ENCODE measurements around the gene GPR132. TPM values are rescaled to one million over a fixed set of nuclear protein-coding genes. Genes with fewer than 3 reads are reported as not detected.

The GPR132 gene
- total and polyA plus RNA-seq, 9 of the 15 experiments (the other 6 are each of a cell fraction or from before 2014, with no cell fraction given) = 0.01 to 1.1 (median 0.25) TPM; not detected in 1

DNA sequence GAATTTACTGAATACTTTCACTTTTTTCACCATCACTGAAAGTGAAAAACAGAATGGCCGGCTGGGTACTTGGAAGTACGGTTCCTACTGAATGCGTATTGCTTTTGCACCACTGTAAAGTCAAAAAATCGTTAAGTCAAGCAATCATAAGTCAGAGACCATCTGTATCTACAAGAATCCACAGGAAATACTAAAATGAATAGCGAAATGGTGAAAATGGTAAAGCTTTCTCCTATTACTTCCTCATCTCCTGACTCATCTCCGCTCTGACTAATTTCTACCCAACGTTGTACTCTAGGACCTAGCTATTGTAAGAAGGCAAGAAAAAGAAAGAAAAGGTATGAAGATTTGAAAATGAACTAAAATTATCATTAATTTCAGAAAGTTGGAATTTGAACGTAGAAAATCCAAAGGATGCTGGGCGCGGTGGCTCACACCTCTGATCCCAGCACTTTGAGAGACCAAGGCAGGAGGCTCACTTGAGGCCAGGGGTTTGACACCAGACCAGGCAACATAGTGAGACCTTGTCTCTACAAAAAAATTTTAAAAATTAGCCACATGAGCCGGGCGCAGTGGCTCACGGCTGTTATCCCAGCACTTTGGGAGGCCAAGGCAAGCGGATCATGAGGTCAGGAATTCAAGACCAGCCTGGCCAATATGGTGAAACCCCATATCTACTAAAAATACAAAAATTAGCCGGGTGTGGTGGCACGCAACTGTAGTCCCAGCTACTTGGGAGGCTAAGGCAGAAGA, 39.0 kb downstream of the GPR132 start:
- Histone ChIP-seq H3K9ac (ENCODE audit: insufficient read depth in 1 of 2, low read depth in 2 of 2, low read length in 2 of 2) (no peak overlapping the region), H3K9me3 (replicated peaks; ENCODE audit: control insufficient read depth, insufficient read depth, low read depth, low read length) (no peaks in the 10 kb centered on the region), H2AFZ (ENCODE audit: low read depth, low read length) (no peak overlapping the region), H3K79me2 (ENCODE audit: control insufficient read depth, insufficient read depth, low read length) (peaks cover 12% of the 10 kb centered on the region), H3K27me3 (ENCODE audit: control insufficient read depth in 2 of 2, insufficient read depth in 2 of 2, low read length in 2 of 2) (no peaks in the 10 kb centered on the region), H3K9me1 (ENCODE audit: control insufficient read depth, insufficient read depth, low read length) (no peaks in the 10 kb centered on the region), H3K4me3 (no peak overlapping the region), H3K36me3 (ENCODE audit: control insufficient read depth, insufficient read depth, low read length) (no peaks in the 10 kb centered on the region), H3K4me2 (ENCODE audit: insufficient read depth, low read length) (no peak overlapping the region), H3K4me1 (replicated peaks in 1 of 2; ENCODE audit: control insufficient read depth in 2 of 2, insufficient read depth in 2 of 2, low read length in 2 of 2) (peaks cover 0 to 5% of the 10 kb centered on the region in 2 experiments; a peak in 2 of 5 replicates), H3K27ac (ENCODE audit: extremely low read depth, low read depth, low read length) (no peak overlapping the region), H4K20me1 (replicated peaks; ENCODE audit: control insufficient read depth, insufficient read depth, low read length) (no peaks in the 10 kb centered on the region)
- 0 out of 2 replicates have a peak, but pooled peaks have one; percentile 10 for TF ChIP-seq FOSL1 (tag; conservative IDR thresholded peaks at IDR 0.05)
- TF ChIP-seq, protein P1, sequence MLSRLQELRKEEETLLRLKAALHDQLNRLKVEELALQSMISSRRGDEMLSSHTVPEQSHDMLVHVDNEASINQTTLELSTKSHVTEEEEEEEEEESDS (CRISPR knock-in tag; IDR thresholded peaks at IDR 0.05) = no peak
- in situ Hi-C loops (cut with MboI) (no loop called here), intact Hi-C loops (cut with micrococcal nuclease) (no loop called here)
- FAIRE-seq (no peak), ATAC-seq (no peak), DNase-seq (ENCODE audit: extremely low read depth in 1 of 4, low spot score in 3 of 4) (no peak)
- WGBS (ENCODE audit: insufficient coverage, low coverage, missing lambda C conversion rate) = 81% methylated on average over 14 of the region's 16 CpGs
- BruUV-seq (replicated peaks) = no TSS peak
- POLR2A ChIA-PET = interaction anchor here (0.6 kb wide), 1 partner anchor 14 kb away, joined by 3 read pairs; no protein-coding TSS in a partner anchor
- CTCF ChIA-PET (ENCODE audit: low intra/inter-chr PET ratio) = no interaction called here

- POLR2A ChIA-PET = no interaction called here
- H2AFZ ChIP-seq (ENCODE audit: low read depth, low read length) = no peak overlapping the region
- no peak for TF ChIP-seq NR3C1 (CRISPR knock-in tag; IDR thresholded peaks at IDR 0.05)
- TF ChIP-seq, protein P2, sequence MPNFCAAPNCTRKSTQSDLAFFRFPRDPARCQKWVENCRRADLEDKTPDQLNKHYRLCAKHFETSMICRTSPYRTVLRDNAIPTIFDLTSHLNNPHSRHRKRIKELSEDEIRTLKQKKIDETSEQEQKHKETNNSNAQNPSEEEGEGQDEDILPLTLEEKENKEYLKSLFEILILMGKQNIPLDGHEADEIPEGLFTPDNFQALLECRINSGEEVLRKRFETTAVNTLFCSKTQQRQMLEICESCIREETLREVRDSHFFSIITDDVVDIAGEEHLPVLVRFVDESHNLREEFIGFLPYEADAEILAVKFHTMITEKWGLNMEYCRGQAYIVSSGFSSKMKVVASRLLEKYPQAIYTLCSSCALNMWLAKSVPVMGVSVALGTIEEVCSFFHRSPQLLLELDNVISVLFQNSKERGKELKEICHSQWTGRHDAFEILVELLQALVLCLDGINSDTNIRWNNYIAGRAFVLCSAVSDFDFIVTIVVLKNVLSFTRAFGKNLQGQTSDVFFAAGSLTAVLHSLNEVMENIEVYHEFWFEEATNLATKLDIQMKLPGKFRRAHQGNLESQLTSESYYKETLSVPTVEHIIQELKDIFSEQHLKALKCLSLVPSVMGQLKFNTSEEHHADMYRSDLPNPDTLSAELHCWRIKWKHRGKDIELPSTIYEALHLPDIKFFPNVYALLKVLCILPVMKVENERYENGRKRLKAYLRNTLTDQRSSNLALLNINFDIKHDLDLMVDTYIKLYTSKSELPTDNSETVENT (CRISPR knock-in tag; IDR thresholded peaks at IDR 0.05) = no peak
- no peak for TF ChIP-seq MITF (IDR thresholded peaks at IDR 0.05)
- no peak for TF ChIP-seq HMG20A (CRISPR knock-in tag; conservative IDR thresholded peaks at IDR 0.05)
- TF ChIP-seq DLX4 (CRISPR knock-in tag; IDR thresholded peaks at IDR 0.05) = no peak
- TF ChIP-seq MCM7 (IDR thresholded peaks at IDR 0.05) = no peak
- TF ChIP-seq DNMT1 (IDR thresholded peaks at IDR 0.05) = no peak
- no peak for TF ChIP-seq ZBTB17 (CRISPR knock-in tag; IDR thresholded peaks at IDR 0.05)
- no peak for TF ChIP-seq ZNF24 (IDR thresholded peaks at IDR 0.05)
- no peak overlapping the region for H3K4me2 ChIP-seq (ENCODE audit: insufficient read depth, low read length)
- in situ Hi-C loops (cut with MboI) = no loop called here
- no peaks in the 10 kb centered on the region for H3K36me3 ChIP-seq (ENCODE audit: control insufficient read depth, insufficient read depth, low read length)
- BruUV-seq (replicated peaks) = no TSS peak
- no peaks in the 10 kb centered on the region for H3K9me1 ChIP-seq (ENCODE audit: control insufficient read depth, insufficient read depth, low read length)
- H3K4me3 ChIP-seq = no peak overlapping the region
- peaks cover 17% of the 10 kb centered on the region for H3K79me2 ChIP-seq (ENCODE audit: control insufficient read depth, insufficient read depth, low read length)
- H3K27me3 ChIP-seq (ENCODE audit: control insufficient read depth in 2 of 2, insufficient read depth in 2 of 2, low read length in 2 of 2) = no peaks in the 10 kb centered on the region
- intact Hi-C loops (cut with micrococcal nuclease) = no loop called here
- H3K9ac ChIP-seq (ENCODE audit: insufficient read depth in 1 of 2, low read depth in 2 of 2, low read length in 2 of 2) = no peak overlapping the region
- ATAC-seq = no peak
- no peaks in the 10 kb centered on the region for H3K9me3 ChIP-seq (replicated peaks; ENCODE audit: control insufficient read depth, insufficient read depth, low read depth, low read length)
- WGBS (ENCODE audit: insufficient coverage, low coverage, missing lambda C conversion rate) = 81% methylated on average over 5 of the region's 6 CpGs
- no peak for FAIRE-seq
- H3K27ac ChIP-seq (ENCODE audit: extremely low read depth, low read depth, low read length) = no peak overlapping the region
- no peaks in the 10 kb centered on the region for H4K20me1 ChIP-seq (replicated peaks; ENCODE audit: control insufficient read depth, insufficient read depth, low read length)
- peaks cover 0 to 10% of the 10 kb centered on the region in 2 experiments; a peak in 2 of 5 replicates for H3K4me1 ChIP-seq (replicated peaks in 1 of 2; ENCODE audit: control insufficient read depth in 2 of 2, insufficient read depth in 2 of 2, low read length in 2 of 2)
- CTCF ChIA-PET (ENCODE audit: low intra/inter-chr PET ratio) = no interaction called here
- DNase-seq (ENCODE audit: extremely low read depth in 1 of 4, low spot score in 3 of 4) = no peak
Observed at GRCh38 chr14:105025429-105025828, 39.8 kb downstream of the GPR132 start.

All from K562 (cell line).